H9 (cell line): ENCODE data around the gene CFAP69. TPM values are rescaled to one million over a fixed set of nuclear protein-coding genes. Genes with fewer than 3 reads are reported as not detected.

Experiments used
- DNase-seq: peaks from one replicate; pipeline ENCODE4 v3.0.0-alpha.2; 2017
- H2AFZ ChIP-seq: one replicate; pipeline ENCODE4 v1.6.1; 2013; ENCODE audit warnings: mild to moderate bottlenecking, low read length, control low read depth, moderate library complexity
- H2AK5ac ChIP-seq: 2 replicates; pipeline ENCODE4 v1.6.1; 2013; ENCODE audit warnings: low read length, control low read depth, mixed read lengths; ENCODE audit not compliant: insufficient read length
- H2BK120ac ChIP-seq: one replicate; pipeline ENCODE4 v1.6.1; 2013; ENCODE audit warnings: low read depth, mild to moderate bottlenecking, low read length, control low read depth, inconsistent platforms; ENCODE audit not compliant: poor library complexity, severe bottlenecking
- H2BK12ac ChIP-seq: 2 replicates; pipeline ENCODE4 v1.6.1; 2013; ENCODE audit warnings: low read length, control low read depth, mixed read lengths, low read depth; ENCODE audit not compliant: insufficient read length
- H2BK15ac ChIP-seq: 2 replicates; pipeline ENCODE4 v1.6.1; 2013; ENCODE audit warnings: low read depth, low read length, control low read depth
- H2BK20ac ChIP-seq: one replicate; pipeline ENCODE4 v1.6.1; 2013; ENCODE audit warnings: low read depth, mild to moderate bottlenecking, low read length, control low read depth, inconsistent platforms; ENCODE audit not compliant: poor library complexity, severe bottlenecking
- H2BK5ac ChIP-seq: 2 replicates; pipeline ENCODE4 v1.6.1; 2013; ENCODE audit warnings: low read length, control low read depth, mixed read lengths; ENCODE audit not compliant: insufficient read length
- H3K14ac ChIP-seq: 2 replicates; pipeline ENCODE4 v1.6.1; 2013; ENCODE audit warnings: low read length, control low read depth; ENCODE audit not compliant: insufficient read depth
- H3K18ac ChIP-seq: 2 replicates; pipeline ENCODE4 v1.6.1; 2013; ENCODE audit warnings: low read depth, mild to moderate bottlenecking, mixed read lengths, low read length, control low read depth; ENCODE audit not compliant: insufficient read length
- H3K23ac ChIP-seq: 2 replicates; pipeline ENCODE4 v1.6.1; 2013; ENCODE audit warnings: low read length, control low read depth, mixed read lengths, low read depth; ENCODE audit not compliant: insufficient read length
- H3K23me2 ChIP-seq: 2 replicates; pipeline ENCODE4 v1.6.1; 2013; ENCODE audit warnings: low read depth, mild to moderate bottlenecking, mixed read lengths, low read length, control low read depth; ENCODE audit not compliant: insufficient read length, poor library complexity, severe bottlenecking
- H3K27ac ChIP-seq: 2 replicates; pipeline ENCODE4 v1.5.1; 2013; ENCODE audit warnings: low read length, control low read depth, mixed read lengths, low read depth; ENCODE audit not compliant: insufficient read length
- H3K27me3 ChIP-seq: 2 replicates; pipeline ENCODE4 v1.6.1; 2013; ENCODE audit warnings: low read length, control low read depth, inconsistent platforms; ENCODE audit not compliant: insufficient read depth
- H3K4ac ChIP-seq: 2 replicates; pipeline ENCODE4 v1.6.1; 2013; ENCODE audit warnings: low read depth, mild to moderate bottlenecking, control low read depth, inconsistent platforms, low read length, moderate library complexity
- H3K4me1 ChIP-seq: 2 replicates; pipeline ENCODE4 v1.6.1; 2013; ENCODE audit warnings: low read length, control low read depth, inconsistent platforms; ENCODE audit not compliant: insufficient read depth
- H3K4me2 ChIP-seq: 2 replicates; pipeline ENCODE4 v1.6.1; 2013; ENCODE audit warnings: low read length, control low read depth, mixed read lengths; ENCODE audit not compliant: insufficient read length, insufficient read depth
- H3K56ac ChIP-seq: 2 replicates; pipeline ENCODE4 v1.6.1; 2013; ENCODE audit warnings: low read depth, mild to moderate bottlenecking, mixed read lengths, low read length, control low read depth; ENCODE audit not compliant: insufficient read length
- H3K79me1 ChIP-seq: 2 replicates; pipeline ENCODE4 v1.6.1; 2013; ENCODE audit warnings: low read depth, mild to moderate bottlenecking, moderate library complexity, low read length, control low read depth, inconsistent platforms; ENCODE audit not compliant: insufficient read depth, poor library complexity, severe bottlenecking
- H3K79me2 ChIP-seq: 2 replicates; pipeline ENCODE4 v1.6.1; 2013; ENCODE audit warnings: low read length, control low read depth, inconsistent platforms; ENCODE audit not compliant: insufficient read depth
- H3K9ac ChIP-seq: 2 replicates; pipeline ENCODE4 v1.6.1; 2013; ENCODE audit warnings: low read length, control low read depth, mixed read lengths; ENCODE audit not compliant: insufficient read length; ENCODE audit errors: extremely low read depth
- H3K9me3 ChIP-seq: one replicate; pipeline ENCODE4 v1.6.1; 2013; ENCODE audit warnings: low read depth, low read length, inconsistent platforms; ENCODE audit not compliant: control insufficient read depth
- H3T11ph ChIP-seq: one replicate; pipeline ENCODE4 v1.6.1; 2013; ENCODE audit warnings: mild to moderate bottlenecking, low read length, control low read depth, inconsistent platforms
- H4K20me1 ChIP-seq: one replicate; pipeline ENCODE4 v1.6.1; 2013; ENCODE audit not compliant: control insufficient read depth, insufficient read length, insufficient read depth
- H4K5ac ChIP-seq: 2 replicates; pipeline ENCODE4 v1.6.1; 2013; ENCODE audit warnings: low read depth, mild to moderate bottlenecking, mixed read lengths, low read length, control low read depth; ENCODE audit not compliant: insufficient read length
- H4K8ac ChIP-seq: replicated peaks from 2 replicates; pipeline ENCODE4 v1.6.1; 2013; ENCODE audit warnings: low read length, control low read depth, mixed read lengths, low read depth; ENCODE audit not compliant: insufficient read length
- H4K91ac ChIP-seq: 2 replicates; pipeline ENCODE4 v1.6.1; 2013; ENCODE audit warnings: low read depth, mild to moderate bottlenecking, moderate library complexity, mixed read lengths, low read length, control low read depth; ENCODE audit not compliant: insufficient read length
- H3K27ac Mint-ChIP-seq, 3 experiments: 2 replicates in 2 of 3; 3 replicates in 1 of 3; pipeline ENCODE4 v1.8.0; 2020 to 2021; ENCODE audit warnings: mixed read lengths in 3 of 3, mild to moderate bottlenecking in 1 of 3, moderate library complexity in 1 of 3
- H3K27me3 Mint-ChIP-seq: 2 replicates; pipeline ENCODE4 v1.8.0; 2021; ENCODE audit warnings: low read depth, mild to moderate bottlenecking, moderate library complexity, mixed read lengths
- H3K36me3 Mint-ChIP-seq, 3 experiments: 2 replicates in 2 of 3; 3 replicates in 1 of 3; pipeline ENCODE4 v1.8.0; 2020 to 2021; ENCODE audit warnings: low read depth in 3 of 3, mixed read lengths in 3 of 3; ENCODE audit not compliant: insufficient read depth in 1 of 3
- H3K4me1 Mint-ChIP-seq, 2 experiments: 2 replicates each; pipeline ENCODE4 v1.8.0; 2020; ENCODE audit warnings: mixed read lengths in 2 of 2
- H3K4me3 Mint-ChIP-seq, 2 experiments: 2 replicates in 1 of 2; 3 replicates in 1 of 2; pipeline ENCODE4 v1.8.0; 2020 to 2021; ENCODE audit warnings: mild to moderate bottlenecking in 2 of 2, mixed read lengths in 2 of 2, moderate library complexity in 1 of 2
- H3K9me3 Mint-ChIP-seq, 2 experiments: 2 replicates in 1 of 2; 3 replicates in 1 of 2; pipeline ENCODE4 v1.8.0; 2020; ENCODE audit warnings: mild to moderate bottlenecking in 2 of 2, mixed read lengths in 2 of 2, moderate library complexity in 1 of 2
- total RNA-seq: library from RNA; stranded (reverse); gene quantifications from 2 replicates; pipeline ENCODE4 v1.2.1, GENCODE V29; 2021
- TF ChIP-seq, protein P1 (sequence below): fragments of 200-600 bp; sonication (generic); conservative IDR thresholded peaks from 3 replicates; pipeline ENCODE4 v1.8.0; 2021; ENCODE audit warnings: antibody characterized with exemption, mild to moderate bottlenecking

Gene CFAP69
- total RNA-seq, 1 experiment from 2014 or later, result 2.9 TPM

GRCh38 chr7:90222390-90222789 is 22.6 kb upstream of the CFAP69 start:
- H3K27ac ChIP-seq, result no peak overlapping the region
- no peak overlapping the region; a peak in 1 of 7 replicates for H3K27ac Mint-ChIP-seq
- H3K4ac ChIP-seq, result no peak overlapping the region
- H2BK20ac ChIP-seq, result no peak overlapping the region
- no peak overlapping the region for H3K56ac ChIP-seq
- H3K4me1 Mint-ChIP-seq, result peaks cover 28 to 30% of the 10 kb centered on the region in 2 experiments
- H3K27me3 ChIP-seq, result no peaks in the 10 kb centered on the region
- no peak overlapping the region for H3K18ac ChIP-seq
- H3K79me2 ChIP-seq, result peaks cover 7% of the 10 kb centered on the region; the same call in 1 of the 2 replicates
- H3K4me2 ChIP-seq, result no peak overlapping the region
- H3K27me3 Mint-ChIP-seq, result no peaks in the 10 kb centered on the region
- H2BK12ac ChIP-seq, result no peak overlapping the region
- TF ChIP-seq, protein P1, sequence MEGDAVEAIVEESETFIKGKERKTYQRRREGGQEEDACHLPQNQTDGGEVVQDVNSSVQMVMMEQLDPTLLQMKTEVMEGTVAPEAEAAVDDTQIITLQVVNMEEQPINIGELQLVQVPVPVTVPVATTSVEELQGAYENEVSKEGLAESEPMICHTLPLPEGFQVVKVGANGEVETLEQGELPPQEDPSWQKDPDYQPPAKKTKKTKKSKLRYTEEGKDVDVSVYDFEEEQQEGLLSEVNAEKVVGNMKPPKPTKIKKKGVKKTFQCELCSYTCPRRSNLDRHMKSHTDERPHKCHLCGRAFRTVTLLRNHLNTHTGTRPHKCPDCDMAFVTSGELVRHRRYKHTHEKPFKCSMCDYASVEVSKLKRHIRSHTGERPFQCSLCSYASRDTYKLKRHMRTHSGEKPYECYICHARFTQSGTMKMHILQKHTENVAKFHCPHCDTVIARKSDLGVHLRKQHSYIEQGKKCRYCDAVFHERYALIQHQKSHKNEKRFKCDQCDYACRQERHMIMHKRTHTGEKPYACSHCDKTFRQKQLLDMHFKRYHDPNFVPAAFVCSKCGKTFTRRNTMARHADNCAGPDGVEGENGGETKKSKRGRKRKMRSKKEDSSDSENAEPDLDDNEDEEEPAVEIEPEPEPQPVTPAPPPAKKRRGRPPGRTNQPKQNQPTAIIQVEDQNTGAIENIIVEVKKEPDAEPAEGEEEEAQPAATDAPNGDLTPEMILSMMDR, result no peak
- H4K5ac ChIP-seq, result no peak overlapping the region
- no peaks in the 10 kb centered on the region; a peak in 1 of 5 replicates for H3K9me3 Mint-ChIP-seq
- H2BK120ac ChIP-seq, result no peak overlapping the region
- H3K14ac ChIP-seq, result no peak overlapping the region
- no peak for DNase-seq
- no peaks in the 10 kb centered on the region for H3K9me3 ChIP-seq
- no peak overlapping the region for H2AFZ ChIP-seq
- no peaks in the 10 kb centered on the region for H4K20me1 ChIP-seq
- no peaks in the 10 kb centered on the region for H3K79me1 ChIP-seq
- H2BK15ac ChIP-seq, result no peak overlapping the region
- H3K36me3 Mint-ChIP-seq, result peaks cover 1 to 8% (median 3%) of the 10 kb centered on the region in 3 experiments; a peak in 4 of 7 replicates
- no peak overlapping the region for H3T11ph ChIP-seq
- no peak overlapping the region for H3K9ac ChIP-seq
- H4K8ac ChIP-seq, result no peak overlapping the region
- no peak overlapping the region for H3K23ac ChIP-seq
- no peaks in the 10 kb centered on the region for H3K23me2 ChIP-seq
- H2AK5ac ChIP-seq, result no peak overlapping the region
- H4K91ac ChIP-seq, result no peak overlapping the region
- no peak overlapping the region for H2BK5ac ChIP-seq
- H3K4me1 ChIP-seq, result peaks cover 3% of the 10 kb centered on the region; the same call in 1 of the 2 replicates
- H3K4me3 Mint-ChIP-seq, result no peak overlapping the region
